Measurements from ENCODE around the gene GIGYF1.

GRCh38 chr7:100708395-100708794, 14.3 kb upstream of the GIGYF1 start:
- TF ChIP-seq CTCF (IDR thresholded peaks at IDR 0.05; ENCODE audit: low read length), result no peak
- no peak for TF ChIP-seq EZH2phosphoT487 (IDR thresholded peaks at IDR 0.05; ENCODE audit: low read length)
- no peak for TF ChIP-seq EZH2 (optimal IDR thresholded peaks at IDR 0.05; ENCODE audit: low read depth, low read length)

All from MM.1S (cell line).